GM12891 (cell line): ENCODE measurements around the gene ADIPOR2.

ENCODE experiments used
- POLR2A ChIP-seq: IDR thresholded peaks from 2 replicates; pipeline ENCODE4 v1.6.1; 2011; ENCODE audit warnings: low read depth, low read length, control low read depth
- POLR2AphosphoS5 ChIP-seq: IDR thresholded peaks from 2 replicates; pipeline ENCODE4 v1.6.1; 2011; ENCODE audit warnings: low read depth, low read length, control low read depth
- SPI1 ChIP-seq: IDR thresholded peaks from 2 replicates; pipeline ENCODE4 v1.6.1; 2011; ENCODE audit warnings: low read depth, low read length, control low read depth
- TAF1 ChIP-seq: IDR thresholded peaks from 2 replicates; pipeline ENCODE4 v1.6.1; 2011; ENCODE audit warnings: low read depth, low read length, control low read depth

DNA sequence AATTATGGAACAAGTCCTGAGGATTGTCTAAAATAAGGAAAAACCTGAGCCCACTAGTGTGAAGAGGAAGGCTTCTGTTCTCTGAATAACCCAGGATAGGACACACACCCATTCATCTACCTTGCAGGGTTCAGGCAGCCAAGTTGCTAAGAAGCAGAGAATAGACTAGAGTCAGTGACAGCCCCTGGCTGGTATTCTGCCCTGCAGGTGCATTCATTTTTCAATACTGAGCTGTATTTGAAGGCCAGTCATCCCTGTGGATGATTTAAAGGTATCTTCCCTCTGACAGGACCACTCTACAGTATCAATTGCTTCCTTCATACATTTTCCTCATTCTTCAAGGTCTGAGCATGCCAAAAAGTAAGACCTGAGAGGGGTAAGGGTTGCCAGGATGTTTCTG, 38.9 kb upstream of the ADIPOR2 start:
- TF ChIP-seq SPI1, result no peak
- no peak for TF ChIP-seq POLR2A
- no peak for TF ChIP-seq POLR2AphosphoS5
- TF ChIP-seq TAF1, result no peak
